Thyroid gland (tissue), 4 donors: ENCODE measurements around the gene PEX12. TPM values are rescaled to one million over a fixed set of nuclear protein-coding genes. Genes with fewer than 3 reads are reported as not detected.

ENCODE experiments used
- DNase-seq, 2 donors: peaks; one replicate each; pipeline ENCODE4 v3.0.0-alpha.2; 2019
- H3K27ac ChIP-seq, 3 donors: fragments of 200-600 bp; sonication (generic); 1 replicate in 2 of 3; 2 replicates in 1 of 3; pipeline ENCODE4 v1.5.1; 2016 to 2019; ENCODE audit warnings: mild to moderate bottlenecking in 1 of 3, moderate library complexity in 1 of 3
- H3K27me3 ChIP-seq: fragments of 200-600 bp; sonication (generic); one replicate; pipeline ENCODE4 v1.5.1; 2019
- H3K36me3 ChIP-seq, 2 donors: fragments of 200-600 bp; sonication (generic); one replicate each; pipeline ENCODE4 v1.5.1; 2016 to 2019
- H3K4me1 ChIP-seq, 2 donors: fragments of 200-600 bp; sonication (generic); one replicate each; pipeline ENCODE4 v1.5.1; 2017 to 2019
- H3K4me3 ChIP-seq, 3 donors: fragments of 200-600 bp; sonication (generic); replicated peaks in 1 of 3; 1 replicate in 2 of 3; 2 replicates in 1 of 3; pipeline ENCODE4 v1.5.1; 2016; ENCODE audit warnings: mild to moderate bottlenecking in 1 of 3
- H3K9me3 ChIP-seq: fragments of 200-600 bp; sonication (generic); one replicate; pipeline ENCODE4 v1.5.1; 2017
- POLR2A ChIP-seq, 2 donors: fragments of 450-650 bp; IDR thresholded peaks; one replicate each; pipeline ENCODE4 v1.6.1; 2017; ENCODE audit warnings: antibody characterized with exemption in 2 of 2, mild to moderate bottlenecking in 2 of 2, moderate library complexity in 1 of 2
- WGBS, 2 donors: methylation state at CpG; one replicate each; pipeline ENCODE4 v1.1.5; 2017; 5-methylcytosine and 5-hydroxymethylcytosine counted together
- intact Hi-C: fragments of 100-400 bp; cut with DNase I; formaldehyde crosslinking; loops from one replicate; pipeline ENCODE4 v1.15.1; 2023
- total RNA-seq, 4 donors: library from RNA; depleted of rRNA; stranded (reverse); fragments of >200 nt; gene quantifications; one replicate each; pipeline ENCODE4 v1.2.3, GENCODE V29; 2016
- TF ChIP-seq, protein P1 (sequence below), 6 experiments: fragments of 200-600 bp in 3 of 6; fragments of 450-650 bp in 3 of 6; sonication (generic) in 3 of 6; IDR thresholded peaks; one replicate each; pipeline ENCODE4 v1.5.1; 2016 to 2019; ENCODE audit warnings: antibody characterized with exemption in 6 of 6, mild to moderate bottlenecking in 2 of 6, inconsistent platforms in 1 of 6, moderate library complexity in 1 of 6

Gene PEX12
- total RNA-seq, 4 donors from 2014 or later: 6.1 to 12.0 (median 9.8) TPM

DNA sequence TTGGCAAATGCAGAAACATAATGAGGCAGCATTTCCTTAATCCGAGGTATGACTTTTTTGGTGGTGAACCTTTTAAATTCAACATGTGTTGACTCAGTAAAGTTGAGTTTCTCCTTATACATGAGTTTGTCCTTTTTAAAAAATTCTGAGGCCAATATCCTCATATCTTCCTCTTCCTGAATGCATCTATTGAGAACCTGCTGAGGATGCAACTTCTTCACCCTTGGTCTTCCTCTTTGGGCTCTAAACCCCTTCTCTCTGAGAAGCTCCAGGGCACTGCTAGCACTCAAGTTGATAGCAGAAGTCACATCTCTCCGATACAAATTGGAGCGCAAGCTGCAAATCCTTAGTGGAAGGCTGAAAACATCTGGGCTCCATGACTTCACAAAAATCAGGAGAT, 21.0 kb downstream of the PEX12 start:
- no peaks in the 10 kb centered on the region for H3K36me3 ChIP-seq
- intact Hi-C loops: no loop called here
- no peak overlapping the region for H3K27ac ChIP-seq
- no peaks in the 10 kb centered on the region for H3K27me3 ChIP-seq
- 86 to 88% methylated on average over 3 of the region's 3 CpGs for WGBS, 2 donors
- H3K9me3 ChIP-seq: no peaks in the 10 kb centered on the region
- no peak overlapping the region for H3K4me3 ChIP-seq
- no peaks in the 10 kb centered on the region for H3K4me1 ChIP-seq
- DNase-seq: no peak
- TF ChIP-seq POLR2A (IDR thresholded peaks at IDR 0.05): no peak

DNA sequence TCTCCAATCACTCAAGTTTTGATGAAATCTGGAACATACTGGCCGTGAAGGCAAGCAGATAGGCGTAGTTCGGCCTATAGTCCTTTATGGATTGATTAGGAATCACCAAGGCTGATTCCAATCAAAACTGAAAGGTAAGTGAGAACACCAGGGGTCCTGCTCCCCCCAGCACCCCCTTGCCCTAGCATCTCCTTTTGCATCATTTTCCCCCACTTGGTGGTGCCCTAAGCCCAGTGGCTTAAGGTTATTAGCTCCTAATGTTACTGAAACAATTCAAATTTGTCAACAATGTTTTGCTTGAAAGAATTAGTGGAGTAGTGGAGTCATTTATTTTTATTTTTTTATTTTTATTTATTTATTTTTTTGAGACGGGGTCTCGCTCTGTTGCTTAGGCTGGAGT, 22.7 kb downstream of the PEX12 start:
- no peak for TF ChIP-seq POLR2A (IDR thresholded peaks at IDR 0.05)
- TF ChIP-seq, protein P1, sequence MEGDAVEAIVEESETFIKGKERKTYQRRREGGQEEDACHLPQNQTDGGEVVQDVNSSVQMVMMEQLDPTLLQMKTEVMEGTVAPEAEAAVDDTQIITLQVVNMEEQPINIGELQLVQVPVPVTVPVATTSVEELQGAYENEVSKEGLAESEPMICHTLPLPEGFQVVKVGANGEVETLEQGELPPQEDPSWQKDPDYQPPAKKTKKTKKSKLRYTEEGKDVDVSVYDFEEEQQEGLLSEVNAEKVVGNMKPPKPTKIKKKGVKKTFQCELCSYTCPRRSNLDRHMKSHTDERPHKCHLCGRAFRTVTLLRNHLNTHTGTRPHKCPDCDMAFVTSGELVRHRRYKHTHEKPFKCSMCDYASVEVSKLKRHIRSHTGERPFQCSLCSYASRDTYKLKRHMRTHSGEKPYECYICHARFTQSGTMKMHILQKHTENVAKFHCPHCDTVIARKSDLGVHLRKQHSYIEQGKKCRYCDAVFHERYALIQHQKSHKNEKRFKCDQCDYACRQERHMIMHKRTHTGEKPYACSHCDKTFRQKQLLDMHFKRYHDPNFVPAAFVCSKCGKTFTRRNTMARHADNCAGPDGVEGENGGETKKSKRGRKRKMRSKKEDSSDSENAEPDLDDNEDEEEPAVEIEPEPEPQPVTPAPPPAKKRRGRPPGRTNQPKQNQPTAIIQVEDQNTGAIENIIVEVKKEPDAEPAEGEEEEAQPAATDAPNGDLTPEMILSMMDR (IDR thresholded peaks at IDR 0.05): peak in 2 of 6 experiments; percentile 4 to 10
- DNase-seq: no peak
- H3K9me3 ChIP-seq: no peaks in the 10 kb centered on the region
- 84 to 93% methylated on average over 5 of the region's 5 CpGs for WGBS, 2 donors
- no peaks in the 10 kb centered on the region for H3K4me1 ChIP-seq
- intact Hi-C loops: no loop called here
- H3K4me3 ChIP-seq: no peak overlapping the region
- H3K36me3 ChIP-seq: no peaks in the 10 kb centered on the region
- no peaks in the 10 kb centered on the region for H3K27me3 ChIP-seq
- no peak overlapping the region for H3K27ac ChIP-seq

DNA sequence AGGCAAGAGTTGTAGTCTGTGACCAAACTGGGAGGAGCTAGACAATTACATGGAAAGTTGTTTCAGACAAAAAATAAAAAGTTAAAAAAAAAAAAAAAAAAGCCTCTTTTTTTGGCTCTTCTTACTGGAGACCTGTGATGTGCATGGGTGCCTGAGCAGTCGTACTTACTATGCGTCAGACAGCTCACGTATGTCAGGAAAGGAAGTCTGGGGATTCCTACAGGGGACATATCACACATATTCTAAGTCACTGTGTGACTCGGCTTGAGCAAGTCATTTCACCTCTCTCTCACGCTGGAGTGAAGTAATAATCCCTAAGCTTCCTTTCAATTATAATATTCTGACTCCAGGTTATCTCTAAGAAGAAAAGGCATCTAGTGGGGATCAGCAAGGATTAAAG, 23.7 kb downstream of the PEX12 start:
- no peaks in the 10 kb centered on the region for H3K9me3 ChIP-seq
- H3K27me3 ChIP-seq: no peaks in the 10 kb centered on the region
- H3K36me3 ChIP-seq: no peaks in the 10 kb centered on the region
- no peaks in the 10 kb centered on the region for H3K4me1 ChIP-seq
- TF ChIP-seq, protein P1 (IDR thresholded peaks at IDR 0.05): no peak
- TF ChIP-seq POLR2A (IDR thresholded peaks at IDR 0.05): no peak
- no peak overlapping the region for H3K4me3 ChIP-seq
- H3K27ac ChIP-seq: no peak overlapping the region
- intact Hi-C loops: no loop called here
- 80 to 81% methylated on average over 5 of the region's 5 CpGs for WGBS, 2 donors
- DNase-seq: no peak

DNA sequence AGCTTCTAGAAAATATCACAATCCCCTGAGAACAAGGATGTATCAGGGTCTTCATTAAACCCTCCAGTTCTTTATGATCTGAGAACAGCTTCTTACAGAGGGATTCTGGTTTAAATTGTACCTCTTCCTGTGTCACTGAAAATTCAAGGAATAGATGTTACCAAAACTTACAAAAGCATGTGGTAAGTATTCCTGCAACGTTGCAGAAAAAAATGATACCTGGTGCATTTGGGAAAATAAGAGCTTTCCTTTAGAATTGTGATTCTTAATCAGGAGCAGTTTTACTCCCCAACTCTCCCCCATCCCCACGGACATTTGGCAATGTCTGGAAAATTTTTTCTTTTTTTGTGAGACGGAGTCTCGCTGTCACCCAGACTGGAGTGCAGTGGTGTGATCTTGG, 25.1 kb downstream of the PEX12 start:
- Histone ChIP-seq H3K4me3 (no peak overlapping the region), H3K9me3 (no peaks in the 10 kb centered on the region), H3K36me3 (no peaks in the 10 kb centered on the region), H3K27ac (no peak overlapping the region), H3K4me1 (no peaks in the 10 kb centered on the region), H3K27me3 (no peaks in the 10 kb centered on the region)
- DNase-seq: no peak
- WGBS, 2 donors: 67 to 68% methylated on average over 4 of the region's 4 CpGs
- TF ChIP-seq, protein P1 (IDR thresholded peaks at IDR 0.05): no peak
- no peak for TF ChIP-seq POLR2A (IDR thresholded peaks at IDR 0.05)
- intact Hi-C loops: no loop called here

DNA sequence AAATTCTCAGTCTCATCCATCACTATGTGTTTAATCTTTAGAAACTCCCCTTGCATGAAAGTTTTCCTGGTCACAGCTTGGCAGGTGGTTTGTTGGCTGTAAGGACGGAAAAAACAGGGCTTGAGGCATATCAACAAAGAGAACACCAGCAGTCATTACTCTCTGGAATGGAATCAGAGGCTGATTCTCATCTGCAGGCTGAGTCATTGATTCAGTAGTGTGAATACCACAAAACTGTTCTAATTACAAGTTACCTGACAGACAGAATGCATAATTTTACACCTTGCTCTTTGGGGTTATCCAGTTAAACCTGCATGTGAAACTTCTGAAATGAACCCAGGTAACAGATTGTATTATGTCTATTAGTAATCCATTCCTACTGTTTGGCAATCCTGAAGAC, 29.4 kb downstream of the PEX12 start:
- Histone ChIP-seq H3K36me3 (no peaks in the 10 kb centered on the region), H3K27ac (no peak overlapping the region), H3K4me1 (no peaks in the 10 kb centered on the region), H3K9me3 (no peaks in the 10 kb centered on the region), H3K27me3 (peaks cover 3% of the 10 kb centered on the region), H3K4me3 (no peak overlapping the region)
- WGBS, 2 donors: 65 to 77% methylated on average over 1 of the region's 1 CpG
- intact Hi-C loops: no loop called here
- no peak for TF ChIP-seq POLR2A (IDR thresholded peaks at IDR 0.05)
- TF ChIP-seq, protein P1 (IDR thresholded peaks at IDR 0.05): no peak
- DNase-seq: no peak
